ENCODE data around the gene MPHOSPH6.

DNA sequence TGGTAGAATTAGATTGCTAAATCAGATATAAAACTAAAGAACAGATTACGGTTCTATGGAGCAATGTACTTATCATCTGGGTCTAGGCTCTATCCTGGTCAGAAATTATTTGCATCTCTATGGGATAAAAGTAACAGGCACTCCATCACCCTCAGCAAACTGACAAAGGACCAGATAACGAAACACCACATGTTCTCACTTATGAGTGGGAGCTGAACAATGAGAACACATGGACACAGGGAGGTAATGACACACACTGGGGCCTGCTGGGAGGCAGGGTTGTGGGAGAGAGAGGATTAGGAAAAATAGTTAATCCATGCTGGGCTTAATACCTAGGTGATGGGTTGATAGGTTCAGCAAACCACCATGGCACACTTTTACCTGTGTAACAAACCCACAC lies 61.9 kb downstream of the MPHOSPH6 start:
- no peak for TF ChIP-seq TAF1 (IDR thresholded peaks at IDR 0.05; ENCODE audit: low read depth, low read length)
- TF ChIP-seq POLR2A (IDR thresholded peaks at IDR 0.05; ENCODE audit: low read depth, low read length): no peak
- no peak for TF ChIP-seq POLR2AphosphoS5 (IDR thresholded peaks at IDR 0.05; ENCODE audit: low read depth, low read length)
- TF ChIP-seq PAX5 (IDR thresholded peaks at IDR 0.05; ENCODE audit: insufficient read depth, low read length, severe bottlenecking): no peak
